Measurements from ENCODE around the gene SMYD2.

DNA sequence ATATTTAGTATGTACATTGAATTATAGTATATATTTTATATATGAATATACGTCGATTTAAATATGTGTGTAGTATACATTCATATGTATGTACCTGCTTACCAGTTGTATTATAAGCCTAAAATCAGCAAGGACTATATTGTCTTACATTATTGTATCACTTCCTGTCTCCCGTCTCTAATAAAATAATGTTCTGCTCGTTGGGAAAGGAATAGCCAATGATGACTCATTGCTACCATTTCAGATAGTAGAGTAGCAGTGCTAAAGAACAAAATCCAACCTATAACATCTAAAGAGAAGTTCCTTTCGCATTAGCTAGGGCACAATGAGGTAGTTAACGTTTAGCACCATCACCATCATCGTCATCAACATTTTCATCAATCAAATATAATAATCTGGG lies 39.9 kb upstream of the SMYD2 start:
- TF ChIP-seq RXRA (IDR thresholded peaks at IDR 0.05; ENCODE audit: insufficient read depth, low read depth, low read length) (no peak), POLR2A (IDR thresholded peaks at IDR 0.05; ENCODE audit: control extremely low read depth in 1 of 2, low read depth in 2 of 2, low read length in 2 of 2) (no peak), BACH1 (IDR thresholded peaks at IDR 0.05; ENCODE audit: low read length) (no peak), CTCF (IDR thresholded peaks at IDR 0.05; ENCODE audit: control extremely low read depth in 1 of 3, insufficient read depth in 1 of 3, low read depth in 1 of 3, low read length in 3 of 3) (no peak), CBX5 (IDR thresholded peaks at IDR 0.05; ENCODE audit: low read depth, low read length) (no peak)

All from H1 (cell line).